Measurements from ENCODE around the gene LITAFD. TPM values are rescaled to one million over a fixed set of nuclear protein-coding genes. Genes with fewer than 3 reads are reported as not detected.

Gene LITAFD
- total and polyA plus RNA-seq, 12 donors, result not detected

DNA sequence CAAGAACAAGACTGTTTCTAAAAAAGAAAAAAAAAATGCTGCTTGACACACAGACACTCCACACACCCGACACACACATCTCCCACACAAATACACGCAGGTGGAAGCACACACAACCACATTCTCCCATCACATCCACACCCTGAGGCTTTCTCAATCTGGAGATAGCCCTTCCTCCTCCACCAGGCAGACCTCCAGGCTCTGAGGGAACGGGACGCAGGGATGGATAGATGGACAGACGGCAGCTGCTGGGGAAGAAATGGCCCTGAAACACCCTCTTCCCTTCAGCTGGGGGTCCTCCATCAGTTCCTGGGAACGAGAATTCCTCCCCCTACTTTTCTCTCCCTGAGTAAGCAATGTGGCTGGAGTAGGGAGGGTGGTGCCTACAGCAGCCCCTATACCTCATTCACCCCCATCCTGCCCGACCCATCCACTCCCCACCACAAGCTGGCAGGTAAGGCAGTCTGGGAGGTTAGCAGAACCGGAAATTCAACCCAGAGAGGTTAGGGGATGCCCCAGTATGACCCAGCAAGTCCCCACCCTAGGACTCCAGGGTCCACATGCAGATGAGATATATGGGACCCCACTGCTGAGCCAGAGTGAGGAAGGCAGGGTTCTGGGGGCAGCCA is 4.1 kb upstream of the LITAFD start:
- no peaks in the 10 kb centered on the region for H3K27me3 ChIP-seq
- no peak for DNase-seq
- TF ChIP-seq POLR2A (IDR thresholded peaks at IDR 0.05), result no peak
- TF ChIP-seq, protein P1, sequence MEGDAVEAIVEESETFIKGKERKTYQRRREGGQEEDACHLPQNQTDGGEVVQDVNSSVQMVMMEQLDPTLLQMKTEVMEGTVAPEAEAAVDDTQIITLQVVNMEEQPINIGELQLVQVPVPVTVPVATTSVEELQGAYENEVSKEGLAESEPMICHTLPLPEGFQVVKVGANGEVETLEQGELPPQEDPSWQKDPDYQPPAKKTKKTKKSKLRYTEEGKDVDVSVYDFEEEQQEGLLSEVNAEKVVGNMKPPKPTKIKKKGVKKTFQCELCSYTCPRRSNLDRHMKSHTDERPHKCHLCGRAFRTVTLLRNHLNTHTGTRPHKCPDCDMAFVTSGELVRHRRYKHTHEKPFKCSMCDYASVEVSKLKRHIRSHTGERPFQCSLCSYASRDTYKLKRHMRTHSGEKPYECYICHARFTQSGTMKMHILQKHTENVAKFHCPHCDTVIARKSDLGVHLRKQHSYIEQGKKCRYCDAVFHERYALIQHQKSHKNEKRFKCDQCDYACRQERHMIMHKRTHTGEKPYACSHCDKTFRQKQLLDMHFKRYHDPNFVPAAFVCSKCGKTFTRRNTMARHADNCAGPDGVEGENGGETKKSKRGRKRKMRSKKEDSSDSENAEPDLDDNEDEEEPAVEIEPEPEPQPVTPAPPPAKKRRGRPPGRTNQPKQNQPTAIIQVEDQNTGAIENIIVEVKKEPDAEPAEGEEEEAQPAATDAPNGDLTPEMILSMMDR (IDR thresholded peaks at IDR 0.05), result no peak
- H3K4me3 ChIP-seq, result no peak overlapping the region
- H3K36me3 ChIP-seq (replicated peaks in 1 of 2), result no peaks in the 10 kb centered on the region
- 71 to 77% (median 74%) methylated on average over 6 to 8 of the region's 8 CpGs for WGBS, 4 donors
- H3K4me1 ChIP-seq (replicated peaks in 1 of 2), result no peaks in the 10 kb centered on the region
- no peaks in the 10 kb centered on the region for H3K9me3 ChIP-seq (replicated peaks in 1 of 3)
- intact Hi-C loops (cut with DNase I), result loop anchor here (5.0 kb wide), 2 partner anchors 56 to 81 kb away; partner anchors contain the start of genes PMM2 (in 1 of the 2) and TMEM186 (in 1 of the 2)
- no peak overlapping the region for H3K27ac ChIP-seq

DNA sequence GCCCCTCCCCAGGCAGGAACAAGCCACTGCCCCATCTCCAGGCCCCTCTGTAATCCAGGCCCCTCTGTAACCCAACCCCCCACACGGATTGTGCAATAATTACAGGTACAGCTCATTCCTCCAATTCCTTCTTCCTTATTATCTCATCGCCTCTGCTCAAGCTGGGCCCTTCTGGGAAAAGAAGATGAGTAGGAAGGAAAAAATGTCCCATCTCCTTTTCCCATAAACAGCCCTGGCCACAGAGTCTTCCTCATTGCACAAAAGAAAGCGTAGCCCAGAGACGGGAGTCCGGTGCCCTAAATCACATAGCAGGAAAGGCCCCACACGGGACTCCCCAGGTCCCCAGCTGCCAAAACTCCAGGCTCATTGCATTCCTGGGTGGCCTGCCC is 3.6 kb upstream of the LITAFD start:
- Histone ChIP-seq H3K4me3 (no peak overlapping the region), H3K27me3 (no peaks in the 10 kb centered on the region), H3K9me3 (replicated peaks in 1 of 3) (no peaks in the 10 kb centered on the region), H3K4me1 (replicated peaks in 1 of 2) (no peaks in the 10 kb centered on the region), H3K27ac (no peak overlapping the region), H3K36me3 (replicated peaks in 1 of 2) (no peaks in the 10 kb centered on the region)
- DNase-seq, result no peak
- WGBS, 4 donors, result 66 to 75% (median 69%) methylated on average over 6 of the region's 6 CpGs
- intact Hi-C loops (cut with DNase I), result loop anchor here (5.0 kb wide), 2 partner anchors 56 to 81 kb away; partner anchors contain the start of genes PMM2 (in 1 of the 2) and TMEM186 (in 1 of the 2)
- no peak for TF ChIP-seq POLR2A (IDR thresholded peaks at IDR 0.05)
- TF ChIP-seq, protein P1 (IDR thresholded peaks at IDR 0.05), result no peak

DNA sequence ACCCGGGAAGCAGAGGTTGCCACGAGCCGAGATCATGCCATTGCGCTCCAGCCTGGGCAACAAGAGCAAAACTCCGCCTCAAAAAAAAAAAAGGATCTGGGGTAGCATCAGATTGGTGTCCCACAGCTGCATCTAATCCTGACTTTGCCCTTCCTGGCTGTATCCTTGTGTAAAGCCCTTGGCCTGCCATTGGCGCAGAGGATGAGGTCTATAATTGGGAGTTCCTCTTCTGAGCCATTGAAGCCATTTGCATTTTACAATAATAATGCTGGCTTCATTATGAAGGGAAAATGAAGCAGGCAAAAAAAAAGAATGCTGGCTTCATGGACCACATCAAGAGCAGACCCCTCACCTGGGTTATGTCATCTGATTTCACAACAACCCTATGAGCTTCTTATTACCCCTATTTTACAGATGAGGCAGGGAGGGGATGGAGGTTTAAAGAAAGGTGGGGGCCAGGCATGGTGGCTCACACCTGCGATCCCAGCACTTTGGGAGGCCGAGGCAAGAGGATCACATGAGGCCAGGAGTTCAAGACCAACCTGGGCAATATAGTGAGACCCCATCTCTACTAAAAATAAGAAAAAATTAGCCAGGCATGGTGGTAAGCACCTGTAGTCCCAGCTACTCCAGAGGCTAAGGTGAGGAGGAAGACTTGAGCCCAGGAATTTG is 1.2 kb upstream of the LITAFD start:
- no peak for TF ChIP-seq POLR2A (IDR thresholded peaks at IDR 0.05)
- TF ChIP-seq, protein P1 (IDR thresholded peaks at IDR 0.05), result no peak
- H3K9me3 ChIP-seq (replicated peaks in 1 of 3), result no peaks in the 10 kb centered on the region
- 78 to 86% (median 80%) methylated on average over 6 to 8 of the region's 8 CpGs for WGBS, 4 donors

DNA sequence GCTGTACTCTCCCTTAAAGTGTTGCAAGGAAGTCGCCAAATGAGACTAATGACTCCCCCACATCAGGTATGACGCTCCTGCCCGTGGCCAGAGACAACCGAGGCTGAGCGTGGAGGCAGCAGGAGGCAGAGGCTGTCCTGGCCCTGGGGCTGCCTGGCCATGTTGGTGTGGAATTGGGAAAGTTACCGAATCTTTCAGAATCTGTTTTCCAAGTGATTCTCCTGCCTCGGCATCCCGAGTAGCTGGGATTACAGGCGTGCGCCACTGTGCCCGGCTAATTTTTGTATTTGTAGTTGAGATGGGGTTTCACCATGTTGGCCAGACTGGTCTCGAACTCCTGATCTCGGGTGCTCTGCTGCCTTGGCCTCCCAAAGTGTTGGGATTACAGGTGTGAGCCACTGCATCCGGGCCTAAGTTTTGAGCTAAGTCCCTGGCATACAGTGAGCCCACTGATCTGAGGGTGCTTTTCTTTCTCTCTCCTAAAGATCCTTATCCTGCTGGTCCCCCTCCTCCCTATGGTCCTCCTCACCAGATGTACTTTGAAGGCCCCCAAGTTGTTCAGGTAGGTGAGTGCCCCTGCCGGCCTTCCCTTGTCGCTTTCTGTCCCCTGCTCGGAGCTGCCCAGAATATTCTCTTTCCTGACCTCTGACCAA is 700 bp downstream of the LITAFD start:
- H3K4me3 ChIP-seq, result no peak overlapping the region
- intact Hi-C loops (cut with DNase I), result loop anchor here (5.0 to 10.0 kb wide), 4 partner anchors 91 to 316 kb away; no protein-coding TSS in a partner anchor
- no peaks in the 10 kb centered on the region for H3K36me3 ChIP-seq (replicated peaks in 1 of 2)
- TF ChIP-seq POLR2A (IDR thresholded peaks at IDR 0.05), result no peak
- TF ChIP-seq, protein P1 (IDR thresholded peaks at IDR 0.05), result no peak
- DNase-seq, result no peak
- 79 to 92% (median 87%) methylated on average over 15 to 17 of the region's 17 CpGs for WGBS, 4 donors
- no peaks in the 10 kb centered on the region for H3K9me3 ChIP-seq (replicated peaks in 1 of 3)
- H3K27me3 ChIP-seq, result no peaks in the 10 kb centered on the region
- no peak overlapping the region for H3K27ac ChIP-seq
- H3K4me1 ChIP-seq (replicated peaks in 1 of 2), result peaks cover 7 to 13% of the 10 kb centered on the region in 2 donors

More for the DNA sequence above, 1.2 kb upstream of the LITAFD start:
- intact Hi-C loops (cut with DNase I), result loop anchor here (5.0 to 10.0 kb wide), 4 partner anchors 89 to 314 kb away; no protein-coding TSS in a partner anchor
- Histone ChIP-seq H3K36me3 (replicated peaks in 1 of 2) (no peaks in the 10 kb centered on the region), H3K27ac (no peak overlapping the region), H3K27me3 (no peaks in the 10 kb centered on the region), H3K4me1 (replicated peaks in 1 of 2) (peaks cover 3 to 6% of the 10 kb centered on the region in 2 donors), H3K4me3 (no peak overlapping the region)
- no peak for DNase-seq

Measured in adrenal gland (tissue), 12 donors.